ENCODE results near the gene CRHBP. TPM values are rescaled to one million over a fixed set of nuclear protein-coding genes. Genes with fewer than 3 reads are reported as not detected.

The CRHBP gene
- total RNA-seq, 2 donors from 2014 or later, result 0.16 TPM; not detected in 1

- ATAC-seq (no peak), DNase-seq (ENCODE audit: low spot score in 2 of 2) (no peak)
- Mint-ChIP-seq H3K36me3 (no peaks in the 10 kb centered on the region), H3K27ac (no peak overlapping the region), H3K9me3 (no peaks in the 10 kb centered on the region)
Measured at GRCh38 chr5:76947082-76947503, 5.8 kb upstream of the CRHBP start.

DNA sequence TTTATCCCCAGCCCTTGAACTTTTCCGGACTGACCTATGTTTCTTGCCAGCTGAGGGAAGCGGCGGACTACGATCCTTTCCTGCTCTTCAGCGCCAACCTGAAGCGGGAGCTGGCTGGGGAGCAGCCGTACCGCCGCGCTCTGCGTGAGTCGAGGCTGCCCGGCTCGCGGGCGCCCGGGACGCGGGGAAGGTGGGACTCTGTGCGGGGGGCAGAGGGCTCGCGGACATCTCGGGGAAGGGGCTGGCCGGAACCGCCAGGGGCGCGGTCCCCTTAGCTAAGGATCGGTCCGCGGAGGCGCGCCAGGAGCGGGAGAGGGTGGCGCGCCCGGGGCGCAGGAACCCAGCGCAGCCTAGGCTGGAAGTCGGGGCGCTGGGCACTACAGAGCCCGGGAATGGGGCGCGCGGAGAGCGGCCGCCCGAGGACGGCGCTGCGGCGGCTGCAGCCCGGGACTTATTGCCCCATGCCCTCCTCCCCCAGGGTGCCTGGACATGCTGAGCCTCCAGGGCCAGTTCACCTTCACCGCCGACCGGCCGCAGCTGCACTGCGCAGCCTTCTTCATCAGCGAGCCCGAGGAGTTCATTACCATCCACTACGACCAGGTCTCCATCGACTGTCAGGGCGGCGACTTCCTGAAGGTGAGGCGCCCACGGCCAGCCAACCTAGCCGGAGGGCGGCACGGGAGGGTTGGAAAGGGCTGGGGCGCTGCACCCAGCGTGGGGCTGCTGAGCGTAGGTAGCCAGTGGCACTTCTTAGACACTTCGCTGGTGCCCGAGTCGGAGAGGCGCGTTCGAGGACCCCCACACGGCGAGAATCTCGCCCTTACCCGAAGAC is 922 bp downstream of the CRHBP start:
- Mint-ChIP-seq H3K36me3 (no peaks in the 10 kb centered on the region), H3K27ac (no peak overlapping the region), H3K9me3 (no peaks in the 10 kb centered on the region)
- DNase-seq (ENCODE audit: low spot score in 2 of 2), result peak in 1 of 2 donors; percentile 4
- ATAC-seq, result peak in 1 of 2 donors; percentile 47

- ATAC-seq (no peak), DNase-seq (ENCODE audit: low spot score in 2 of 2) (no peak)
- no peak overlapping the region for H3K27ac Mint-ChIP-seq
- H3K36me3 Mint-ChIP-seq, result no peaks in the 10 kb centered on the region
- H3K9me3 Mint-ChIP-seq, result no peaks in the 10 kb centered on the region
Measured at GRCh38 chr5:76954383-76954763, 1.5 kb downstream of the CRHBP start.

GRCh38 chr5:76956033-76956432 is 3.2 kb downstream of the CRHBP start:
- DNase-seq (ENCODE audit: low spot score in 2 of 2), result no peak
- Mint-ChIP-seq H3K9me3 (no peaks in the 10 kb centered on the region), H3K36me3 (no peaks in the 10 kb centered on the region), H3K27ac (no peak overlapping the region)
- no peak for ATAC-seq

- no peaks in the 10 kb centered on the region for H3K9me3 Mint-ChIP-seq
- ATAC-seq, result no peak
- no peak overlapping the region for H3K27ac Mint-ChIP-seq
- no peak for DNase-seq (ENCODE audit: low spot score in 2 of 2)
- H3K36me3 Mint-ChIP-seq, result no peaks in the 10 kb centered on the region
Measured at GRCh38 chr5:76958991-76959767, 6.3 kb downstream of the CRHBP start.

- peak; percentile 61 to 62 for ATAC-seq
Measured at GRCh38 chr5:76960004-76960625, 7.3 kb downstream of the CRHBP start.

DNA sequence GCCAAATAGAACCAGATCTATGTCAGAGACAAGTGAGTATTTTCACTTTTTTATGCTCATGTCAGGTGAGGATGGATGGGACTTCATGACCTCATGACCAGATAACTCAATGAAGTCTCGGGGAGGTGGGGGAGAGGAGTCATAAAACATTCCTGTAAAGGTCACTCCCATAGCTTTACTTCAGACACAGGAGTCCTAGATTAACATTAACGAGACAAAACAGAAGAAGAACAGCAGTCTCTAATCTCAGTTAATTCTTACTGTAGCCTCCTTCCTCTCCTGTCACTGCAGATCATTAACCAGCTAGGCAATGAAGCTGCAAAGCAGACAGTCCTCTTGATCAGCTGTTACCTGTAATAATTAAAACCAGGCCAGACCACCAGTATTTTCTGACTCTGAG is 11.2 kb downstream of the CRHBP start:
- no peak overlapping the region for H3K27ac Mint-ChIP-seq
- H3K36me3 Mint-ChIP-seq, result no peaks in the 10 kb centered on the region
- ATAC-seq (no peak), DNase-seq (ENCODE audit: low spot score in 2 of 2) (no peak)
- H3K9me3 Mint-ChIP-seq, result no peaks in the 10 kb centered on the region

More at GRCh38 chr5:76960004-76960625, 7.3 kb downstream of the CRHBP start:
- Mint-ChIP-seq H3K27ac (no peak overlapping the region), H3K36me3 (no peaks in the 10 kb centered on the region), H3K9me3 (no peaks in the 10 kb centered on the region)
- no peak for DNase-seq (ENCODE audit: low spot score in 2 of 2)

- DNase-seq (ENCODE audit: low spot score in 2 of 2) (no peak), ATAC-seq (no peak)
- Mint-ChIP-seq H3K36me3 (no peaks in the 10 kb centered on the region), H3K27ac (no peak overlapping the region), H3K9me3 (no peaks in the 10 kb centered on the region)
Measured at GRCh38 chr5:76971511-76971910, 18.7 kb downstream of the CRHBP start.

- DNase-seq (ENCODE audit: low spot score in 2 of 2) (no peak), ATAC-seq (no peak)
- Mint-ChIP-seq H3K36me3 (no peaks in the 10 kb centered on the region), H3K27ac (no peak overlapping the region), H3K9me3 (no peaks in the 10 kb centered on the region)
Measured at GRCh38 chr5:76972689-76973088, 19.8 kb downstream of the CRHBP start.

DNA sequence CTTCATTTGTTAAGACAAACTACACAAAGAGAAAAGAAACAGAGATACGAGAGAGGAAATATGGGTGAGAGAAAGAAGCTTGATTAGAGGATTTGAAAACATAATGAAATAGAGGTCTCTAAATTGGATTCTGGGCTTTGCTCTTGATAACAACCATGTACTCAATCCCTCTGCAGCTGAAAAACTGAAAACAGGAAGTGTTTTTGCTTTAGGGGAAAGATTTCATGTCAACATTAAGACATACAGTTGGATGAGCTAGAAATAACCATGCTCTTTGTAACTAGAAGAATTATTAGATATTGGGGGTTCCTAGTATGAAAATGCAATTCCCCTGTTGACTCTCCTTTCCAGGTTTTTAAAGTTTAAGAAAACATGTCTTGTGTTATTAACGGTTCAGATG is 21.9 kb downstream of the CRHBP start:
- DNase-seq (ENCODE audit: low spot score in 2 of 2), result no peak
- no peak overlapping the region for H3K27ac Mint-ChIP-seq
- no peaks in the 10 kb centered on the region for H3K36me3 Mint-ChIP-seq
- no peak for ATAC-seq
- no peaks in the 10 kb centered on the region for H3K9me3 Mint-ChIP-seq

DNA sequence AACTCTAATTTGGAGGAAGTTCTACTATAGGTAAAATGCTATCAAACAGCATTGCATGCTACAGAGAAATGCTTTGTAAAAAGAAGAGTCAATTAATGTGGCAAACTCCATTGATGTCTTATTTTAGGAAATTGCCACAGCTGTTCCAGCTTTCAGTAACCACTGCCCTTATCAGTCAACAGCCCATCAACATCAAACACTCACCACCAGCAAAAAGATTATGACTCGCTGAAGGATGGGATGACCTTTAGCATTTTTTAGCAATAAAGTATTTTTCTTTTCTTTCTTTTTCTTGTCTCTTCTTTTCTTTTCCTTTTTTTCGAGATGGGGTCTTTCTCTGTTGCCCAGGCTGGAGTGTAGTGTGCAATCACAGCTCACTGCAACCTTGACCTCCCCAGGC is 26.0 kb downstream of the CRHBP start:
- Mint-ChIP-seq H3K27ac (no peak overlapping the region), H3K9me3 (no peaks in the 10 kb centered on the region), H3K36me3 (no peaks in the 10 kb centered on the region)
- ATAC-seq, result peak; percentile 39 to 87
- no peak for DNase-seq (ENCODE audit: low spot score in 2 of 2)

DNA sequence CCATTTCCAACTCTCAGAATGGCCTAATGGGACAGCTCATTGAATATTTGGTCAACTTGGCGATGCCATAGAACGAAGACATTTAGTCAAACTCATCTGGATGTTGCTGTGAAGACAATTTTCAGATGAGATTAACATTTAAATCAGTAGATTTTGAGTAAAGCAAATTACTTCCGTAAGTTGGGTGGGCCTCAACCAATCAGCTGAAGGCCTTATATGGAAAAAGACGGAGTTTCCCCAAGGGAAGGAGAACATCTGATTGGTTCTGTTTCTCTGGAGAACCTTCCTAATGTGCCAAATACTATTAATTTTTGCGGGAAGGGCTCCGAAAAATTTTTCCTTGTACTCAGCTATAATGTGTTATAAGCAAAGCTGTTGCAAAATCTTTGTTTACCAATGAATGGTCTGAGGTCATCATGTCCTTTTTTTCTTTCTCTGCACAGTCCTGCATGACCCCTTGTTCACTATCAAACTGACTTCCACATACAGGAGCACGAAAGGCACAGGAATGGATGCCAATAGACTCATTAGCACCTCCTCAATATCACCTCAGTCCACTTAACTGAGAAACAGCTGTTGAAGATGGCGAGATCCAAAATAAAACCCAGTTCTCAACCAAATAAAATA is 27.8 kb downstream of the CRHBP start:
- Mint-ChIP-seq H3K27ac (no peak overlapping the region), H3K9me3 (no peaks in the 10 kb centered on the region)

GRCh38 chr5:76982450-76982849 is 29.6 kb downstream of the CRHBP start:
- no peak for DNase-seq (ENCODE audit: low spot score in 2 of 2)
- Mint-ChIP-seq H3K9me3 (no peaks in the 10 kb centered on the region), H3K36me3 (no peaks in the 10 kb centered on the region), H3K27ac (no peak overlapping the region)
- no peak for ATAC-seq

More for the DNA sequence above, 27.8 kb downstream of the CRHBP start:
- H3K36me3 Mint-ChIP-seq, result no peaks in the 10 kb centered on the region
- ATAC-seq (no peak), DNase-seq (ENCODE audit: low spot score in 2 of 2) (no peak)

GRCh38 chr5:76983468-76983867 is 30.6 kb downstream of the CRHBP start:
- ATAC-seq (no peak), DNase-seq (ENCODE audit: low spot score in 2 of 2) (no peak)
- H3K27ac Mint-ChIP-seq, result no peak overlapping the region
- H3K9me3 Mint-ChIP-seq, result no peaks in the 10 kb centered on the region
- H3K36me3 Mint-ChIP-seq, result no peaks in the 10 kb centered on the region

DNA sequence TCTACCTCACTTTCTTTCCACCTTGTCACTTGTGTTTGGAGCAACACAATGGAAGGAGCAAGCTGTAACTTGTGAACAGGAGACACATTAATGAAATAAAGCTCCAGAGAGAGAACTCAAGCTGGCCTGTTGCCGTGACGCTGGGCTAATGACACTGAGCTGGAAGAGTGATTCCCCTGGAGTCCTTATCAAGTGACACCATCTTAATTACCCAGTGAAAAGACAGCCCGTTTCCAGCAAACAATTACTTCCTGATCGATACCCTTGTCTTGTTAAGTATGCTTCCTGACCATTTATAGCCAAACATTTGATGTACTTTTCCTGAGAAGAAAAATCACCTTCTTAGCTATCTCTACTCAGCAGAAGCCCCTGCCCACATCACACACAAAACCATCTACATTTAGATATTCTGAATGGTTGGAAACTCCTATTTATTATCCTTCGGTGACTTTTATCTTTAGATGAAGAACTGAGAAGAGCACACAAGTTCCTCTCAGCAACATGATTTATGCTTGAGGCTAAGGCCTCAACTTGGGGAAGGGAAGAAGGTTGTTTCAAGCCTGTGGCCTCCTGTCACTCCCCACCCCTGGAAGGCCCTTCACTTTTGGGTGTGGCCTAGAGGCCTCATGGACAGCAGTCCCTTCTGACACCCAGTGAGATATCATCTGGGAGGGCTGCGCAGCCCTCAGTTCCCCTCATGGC is 34.1 kb downstream of the CRHBP start:
- no peaks in the 10 kb centered on the region for H3K9me3 Mint-ChIP-seq
- no peaks in the 10 kb centered on the region for H3K36me3 Mint-ChIP-seq
- no peak for DNase-seq (ENCODE audit: low spot score in 2 of 2)
- no peak overlapping the region for H3K27ac Mint-ChIP-seq
- no peak for ATAC-seq

- no peaks in the 10 kb centered on the region for H3K9me3 Mint-ChIP-seq
- no peak for ATAC-seq
- no peaks in the 10 kb centered on the region for H3K36me3 Mint-ChIP-seq
- H3K27ac Mint-ChIP-seq, result no peak overlapping the region
- DNase-seq (ENCODE audit: low spot score in 2 of 2), result no peak
Measured at GRCh38 chr5:76990899-76991459, 38.1 kb downstream of the CRHBP start.

Measured in activated naive CD4-positive, alpha-beta T cell treated with anti-CD3 and anti-CD28 coated beads, Interleukin-2, amount 50 U/mL, for 72 hours (primary cell).